CD4-positive, alpha-beta T cell (primary cell): ENCODE results near the gene RLBP1. TPM values are rescaled to one million over a fixed set of nuclear protein-coding genes. Genes with fewer than 3 reads are reported as not detected.

Source experiments
- ATAC-seq: fragments of 200-7000 bp; cut with Tn5 transposase; one replicate; pipeline ENCODE4 v1.10.0; 2022; ENCODE audit warnings: mild to moderate bottlenecking; ENCODE audit not compliant: poor library complexity
- CTCF ChIA-PET: fragments of 350-600 bp; sonication (Branson Sonifier 250); formaldehyde crosslinking; loops from one replicate; lab custom pipeline; 2021; ENCODE audit warnings: antibody characterized with exemption, inconsistent platforms; lab: Charles Lee
- POLR2A ChIA-PET: fragments of 350-600 bp; sonication (Branson Sonifier 250); formaldehyde crosslinking; loops from one replicate; lab custom pipeline; 2021; ENCODE audit warnings: antibody characterized with exemption, inconsistent platforms; lab: Charles Lee
- DNase-seq, 14 experiments: peaks; one replicate each; pipeline ENCODE4 v3.0.0-alpha.2; 2013 to 2020; ENCODE audit warnings: mixed read lengths in 2 of 14
- H3K27ac ChIP-seq, 2 donors: one replicate each; pipeline versions ENCODE4 v1.5.1 to v1.7.0; 2013; ENCODE audit warnings: low read length in 2 of 2, low read depth in 1 of 2, mild to moderate bottlenecking in 1 of 2
- H3K27me3 ChIP-seq, 2 experiments: 1 replicate in 1 of 2; 2 replicates in 1 of 2; pipeline versions ENCODE4 v1.6.1 to v1.7.0; 2013; ENCODE audit warnings: low read length in 2 of 2, control low read depth in 1 of 2, mild to moderate bottlenecking in 1 of 2, moderate library complexity in 1 of 2; ENCODE audit not compliant: insufficient read depth in 2 of 2, control insufficient read depth in 1 of 2
- H3K36me3 ChIP-seq: one replicate; pipeline ENCODE4 v1.6.1; 2013; ENCODE audit warnings: low read length, control low read depth; ENCODE audit not compliant: insufficient read depth
- H3K4me1 ChIP-seq: one replicate; pipeline ENCODE4 v1.6.1; 2013; ENCODE audit warnings: low read length, control low read depth; ENCODE audit not compliant: insufficient read depth
- H3K4me3 ChIP-seq: one replicate; pipeline ENCODE4 v1.5.1; 2013; ENCODE audit warnings: mild to moderate bottlenecking, low read length, moderate library complexity
- H3K9me3 ChIP-seq, 2 experiments: 1 replicate in 1 of 2; 2 replicates in 1 of 2; pipeline versions ENCODE4 v1.6.1 to v1.7.0; 2013; ENCODE audit warnings: low read length in 2 of 2, mild to moderate bottlenecking in 2 of 2, control low read depth in 1 of 2, moderate library complexity in 1 of 2; ENCODE audit not compliant: control insufficient read depth in 1 of 2, insufficient read depth in 1 of 2
- H3K27ac Mint-ChIP-seq: one replicate; pipeline ENCODE4 v1.8.0; 2020; ENCODE audit warnings: mixed read lengths
- H3K27me3 Mint-ChIP-seq: one replicate; pipeline ENCODE4 v1.8.0; 2021; ENCODE audit warnings: mixed read lengths
- H3K36me3 Mint-ChIP-seq: one replicate; pipeline ENCODE4 v1.8.0; 2021; ENCODE audit warnings: low read depth, mixed read lengths
- H3K4me1 Mint-ChIP-seq: one replicate; pipeline ENCODE4 v1.8.0; 2021; ENCODE audit warnings: low read depth, mixed read lengths
- H3K4me3 Mint-ChIP-seq: one replicate; pipeline ENCODE4 v1.8.0; 2020; ENCODE audit warnings: mild to moderate bottlenecking, mixed read lengths
- H3K9me3 Mint-ChIP-seq: one replicate; pipeline ENCODE4 v1.8.0; 2020; ENCODE audit warnings: mixed read lengths
- intact Hi-C, 2 experiments: fragments of 100-400 bp; cut with DNase I in 1 of 2; cut with micrococcal nuclease in 1 of 2; formaldehyde crosslinking; loops; one replicate each; pipeline versions ENCODE4 v1.15.1 to v1.9.0; 2023 to 2025; cut with DNase I, micrococcal nuclease
- total RNA-seq, 174 experiments: library from RNA in 2 of 174; stranded (reverse) in 2 of 174; gene quantifications; one replicate each; pipeline ENCODE4 v1.2.3 and lab custom pipeline; 2021 to 2026
- TF ChIP-seq, protein P1 (sequence below): fragments of 200-600 bp; IDR thresholded peaks from one replicate; pipeline ENCODE4 v1.8.0; 2022; ENCODE audit warnings: antibody characterized with exemption, mild to moderate bottlenecking

RLBP1 gene
- total RNA-seq, 2 experiments from 2014 or later = not detected

DNA sequence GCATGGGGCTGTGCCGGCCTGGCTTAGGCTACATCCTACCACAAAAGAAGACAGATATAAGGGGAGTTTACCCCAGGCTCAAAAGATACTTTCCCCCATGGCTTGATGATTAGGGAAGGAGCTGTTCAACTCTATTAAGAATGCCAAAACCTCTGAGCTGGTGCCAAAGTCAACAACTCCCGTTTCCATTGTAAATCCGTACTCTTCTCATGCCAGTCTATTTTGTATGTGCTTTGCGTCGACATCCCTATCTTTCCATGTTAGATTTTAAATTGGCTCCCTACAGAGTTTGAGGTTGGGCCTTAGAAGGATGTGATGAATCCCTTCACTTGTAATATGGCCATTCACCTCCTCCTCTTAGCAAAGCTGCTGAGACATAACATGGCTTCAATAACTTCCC, 46.9 kb downstream of the RLBP1 start:
- Mint-ChIP-seq H3K9me3 (no peaks in the 10 kb centered on the region), H3K4me3 (no peak overlapping the region), H3K27ac (no peak overlapping the region), H3K36me3 (peaks cover 52% of the 10 kb centered on the region), H3K4me1 (peaks cover 8% of the 10 kb centered on the region), H3K27me3 (no peaks in the 10 kb centered on the region)
- Histone ChIP-seq H3K27me3 (no peaks in the 10 kb centered on the region), H3K27ac (no peak overlapping the region), H3K9me3 (no peaks in the 10 kb centered on the region), H3K4me1 (peaks cover 4% of the 10 kb centered on the region), H3K36me3 (peaks cover 41% of the 10 kb centered on the region), H3K4me3 (no peak overlapping the region)
- ATAC-seq (no peak), DNase-seq (no peak)
- ChIA-PET POLR2A (no interaction called here), CTCF (interaction anchor here (1.0 kb wide), 1 partner anchor 45 kb away, joined by 3 read pairs; no protein-coding TSS in a partner anchor)
- intact Hi-C loops = loop anchor here in 1 of 2 experiments (10.0 kb wide), 1 partner anchor 550 kb away; the partner anchor contains the start of gene AEN
- TF ChIP-seq, protein P1, sequence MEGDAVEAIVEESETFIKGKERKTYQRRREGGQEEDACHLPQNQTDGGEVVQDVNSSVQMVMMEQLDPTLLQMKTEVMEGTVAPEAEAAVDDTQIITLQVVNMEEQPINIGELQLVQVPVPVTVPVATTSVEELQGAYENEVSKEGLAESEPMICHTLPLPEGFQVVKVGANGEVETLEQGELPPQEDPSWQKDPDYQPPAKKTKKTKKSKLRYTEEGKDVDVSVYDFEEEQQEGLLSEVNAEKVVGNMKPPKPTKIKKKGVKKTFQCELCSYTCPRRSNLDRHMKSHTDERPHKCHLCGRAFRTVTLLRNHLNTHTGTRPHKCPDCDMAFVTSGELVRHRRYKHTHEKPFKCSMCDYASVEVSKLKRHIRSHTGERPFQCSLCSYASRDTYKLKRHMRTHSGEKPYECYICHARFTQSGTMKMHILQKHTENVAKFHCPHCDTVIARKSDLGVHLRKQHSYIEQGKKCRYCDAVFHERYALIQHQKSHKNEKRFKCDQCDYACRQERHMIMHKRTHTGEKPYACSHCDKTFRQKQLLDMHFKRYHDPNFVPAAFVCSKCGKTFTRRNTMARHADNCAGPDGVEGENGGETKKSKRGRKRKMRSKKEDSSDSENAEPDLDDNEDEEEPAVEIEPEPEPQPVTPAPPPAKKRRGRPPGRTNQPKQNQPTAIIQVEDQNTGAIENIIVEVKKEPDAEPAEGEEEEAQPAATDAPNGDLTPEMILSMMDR = no peak

DNA sequence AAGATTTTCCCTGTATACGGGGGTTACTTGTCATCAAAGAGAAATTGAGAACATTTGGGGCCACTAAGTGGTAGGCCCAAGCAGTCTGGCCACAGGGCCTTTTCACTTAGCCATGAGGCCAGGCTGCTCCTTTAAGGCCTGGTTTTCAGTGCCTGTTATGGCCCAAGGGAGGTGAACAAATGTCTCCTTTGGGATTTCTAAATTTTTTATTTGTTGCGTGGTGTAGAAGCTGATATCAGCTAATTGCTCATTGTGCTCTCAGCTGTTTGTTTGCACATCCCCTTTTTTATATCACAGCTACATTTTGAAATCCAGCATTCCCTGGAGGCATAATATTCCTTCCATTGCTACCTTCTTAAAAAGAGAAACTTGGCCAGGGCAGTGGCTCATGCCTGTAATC, 48.5 kb downstream of the RLBP1 start:
- POLR2A ChIA-PET = no interaction called here
- Mint-ChIP-seq H3K27me3 (no peaks in the 10 kb centered on the region), H3K9me3 (no peaks in the 10 kb centered on the region), H3K4me3 (no peak overlapping the region), H3K27ac (no peak overlapping the region), H3K4me1 (peaks cover 7% of the 10 kb centered on the region), H3K36me3 (peaks cover 42% of the 10 kb centered on the region)
- no peak overlapping the region for H3K4me3 ChIP-seq
- peaks cover 30% of the 10 kb centered on the region for H3K36me3 ChIP-seq
- CTCF ChIA-PET = interaction anchor here (2.7 kb wide), 1 partner anchor 115 kb away, joined by 16 read pairs; no protein-coding TSS in a partner anchor
- peaks cover 4% of the 10 kb centered on the region for H3K4me1 ChIP-seq
- no peaks in the 10 kb centered on the region for H3K9me3 ChIP-seq
- ATAC-seq (no peak), DNase-seq (no peak)
- TF ChIP-seq, protein P1 = no peak
- no peaks in the 10 kb centered on the region for H3K27me3 ChIP-seq
- intact Hi-C loops = loop anchor here in 1 of 2 experiments (10.0 kb wide), 1 partner anchor 548 kb away; the partner anchor contains the start of gene AEN
- H3K27ac ChIP-seq = no peak overlapping the region

DNA sequence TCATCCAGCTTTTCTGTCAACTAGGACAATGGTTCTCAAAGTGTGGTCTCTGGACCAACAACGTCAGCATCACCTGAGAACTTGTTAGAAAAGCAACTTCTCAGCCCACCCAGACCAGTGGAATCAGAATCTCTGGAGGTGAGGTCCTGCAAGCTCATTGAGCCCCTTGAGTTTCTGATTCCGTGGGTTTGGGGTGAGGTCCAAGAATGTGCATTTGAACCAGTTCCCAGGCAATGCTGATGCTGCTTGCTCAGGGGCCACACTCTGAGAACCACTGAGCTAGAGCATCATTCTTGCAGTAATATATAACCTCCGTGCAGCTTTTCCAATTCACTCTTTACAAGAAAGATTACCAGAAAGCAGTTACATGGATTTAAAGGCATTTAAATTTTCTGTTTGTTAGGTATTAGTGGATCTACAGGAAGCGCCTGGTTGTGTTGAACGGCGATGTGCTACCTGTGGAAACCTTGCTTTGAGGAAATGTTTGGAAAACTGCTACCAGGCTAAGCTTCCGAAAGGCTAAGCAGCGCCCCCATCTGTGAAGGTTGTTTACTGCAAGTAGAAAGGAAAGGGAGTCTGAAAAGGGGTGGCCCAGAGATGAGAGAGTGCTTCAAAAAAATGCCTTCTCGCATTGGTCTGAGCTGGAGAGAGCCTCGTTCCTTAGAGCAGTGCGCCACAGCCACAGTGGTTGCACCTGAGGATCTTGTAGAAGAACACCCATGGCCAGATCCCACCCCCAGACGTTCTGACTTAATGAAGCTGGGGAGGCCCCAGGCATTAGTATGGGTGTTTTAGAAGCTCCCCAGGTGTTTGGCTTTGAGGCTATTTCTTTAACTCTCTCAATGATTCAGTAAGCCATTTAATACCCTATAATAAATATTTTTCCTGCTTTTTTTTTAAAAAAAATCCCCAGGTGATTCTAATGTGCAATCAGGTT, 50.0 kb downstream of the RLBP1 start:
- Histone ChIP-seq H3K4me1 (peaks cover 3% of the 10 kb centered on the region), H3K36me3 (peaks cover 18% of the 10 kb centered on the region), H3K27me3 (no peaks in the 10 kb centered on the region), H3K9me3 (no peaks in the 10 kb centered on the region), H3K4me3 (no peak overlapping the region), H3K27ac (no peak overlapping the region)
- CTCF ChIA-PET = interaction anchor here (1.2 to 2.7 kb wide), 4 partner anchors 35 to 267 kb away, joined by 4 to 16 read pairs (median 7); no protein-coding TSS in a partner anchor
- Mint-ChIP-seq H3K4me1 (no peaks in the 10 kb centered on the region), H3K36me3 (peaks cover 26% of the 10 kb centered on the region), H3K27ac (no peak overlapping the region), H3K4me3 (no peak overlapping the region), H3K9me3 (no peaks in the 10 kb centered on the region), H3K27me3 (no peaks in the 10 kb centered on the region)
- DNase-seq = peak in 9 of 14 experiments; percentile 2 to 53 (median 6)
- TF ChIP-seq, protein P1 = peak; percentile 66
- POLR2A ChIA-PET = no interaction called here
- intact Hi-C loops = loop anchor here in 1 of 2 experiments (10.0 kb wide), 1 partner anchor 547 kb away; the partner anchor contains the start of gene AEN
- ATAC-seq = peak; percentile 48
